GM13977 (cell line): Measurements from ENCODE around the gene TMC1.
A peak's percentile ranks its signal among the peaks of the same experiment; 100 is the strongest.
"Not testable (repeated sequence)": the region's sequence is repeated elsewhere in the genome, so short reads cannot be mapped to it uniquely, and the experiment has no call there.

ENCODE experiments used
- DNase-seq: peaks from one replicate; pipeline ENCODE4 v3.0.0; 2012; ENCODE audit warnings: low spot score
- CTCF ChIP-seq: IDR thresholded peaks from 2 replicates; pipeline ENCODE4 v1.5.1; 2012; ENCODE audit warnings: mild to moderate bottlenecking, control low read depth; ENCODE audit not compliant: insufficient read depth; ENCODE audit errors: extremely low read depth, missing control alignments
- in situ Hi-C: fragments of 300-500 bp; cut with MboI; formaldehyde crosslinking; loops from one replicate; pipeline ENCODE4 v1.12.0; 2022; ENCODE audit warnings: low sequenced_read_pairs, low pct_unique_long_range_greater_than_20kb, mixed read lengths, inconsistent platforms; ENCODE audit not compliant: unreplicated experiment

The TMC1 gene

GRCh38 chr9:72521416-72521815, at the start of gene TMC1:
Gene TMC1, plus strand, starts transcription at chr9:72521608. Its CDS starts 127,041 bp downstream, at chr9:72648649.
- in situ Hi-C loops, DNase-seq: not testable (repeated sequence)

- peak; percentile 68 for DNase-seq
- in situ Hi-C loops: no loop called here
- no peak for TF ChIP-seq CTCF
These were observed 47.7 kb upstream of the TMC1 start for GRCh38 chr9:72473474-72474261.

- TF ChIP-seq CTCF: no peak
- no peak for DNase-seq
- in situ Hi-C loops: no loop called here
These were observed 46.7 kb upstream of the TMC1 start for GRCh38 chr9:72474676-72475075.

- no peak for TF ChIP-seq CTCF
- in situ Hi-C loops: no loop called here
- DNase-seq: no peak
These were observed 45.3 kb upstream of the TMC1 start for GRCh38 chr9:72476100-72476499.

GRCh38 chr9:72476617-72477437, 44.6 kb upstream of the TMC1 start:
- TF ChIP-seq CTCF: no peak
- no peak for DNase-seq
- in situ Hi-C loops: no loop called here

GRCh38 chr9:72477930-72478518, 43.4 kb upstream of the TMC1 start:
- TF ChIP-seq CTCF: no peak
- in situ Hi-C loops: no loop called here
- peak; percentile 40 for DNase-seq
